ENCODE measurements around the gene FSIP1. TPM values are rescaled to one million over a fixed set of nuclear protein-coding genes. Genes with fewer than 3 reads are reported as not detected.

FSIP1 gene
- total RNA-seq, 2 donors from 2014 or later = 0.58 to 0.60 TPM

DNA sequence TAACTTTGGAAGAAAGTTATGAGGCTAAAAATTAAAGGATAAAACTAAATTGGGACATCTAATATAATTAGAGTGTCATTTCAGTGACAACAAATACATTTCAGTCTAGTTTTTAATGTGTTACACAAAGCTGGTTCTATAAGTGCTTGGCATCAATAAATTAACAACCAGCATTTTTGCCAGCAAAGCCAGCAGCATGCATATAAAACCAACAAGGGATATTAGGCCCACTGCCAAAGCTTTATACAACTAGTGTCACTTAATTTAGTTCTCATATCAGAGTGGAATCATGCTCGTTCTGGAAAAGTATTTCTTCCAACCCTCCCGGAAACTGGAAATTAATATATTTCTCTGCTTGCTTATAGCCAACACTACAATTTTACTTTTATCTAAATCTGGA lies 113.0 kb downstream of the FSIP1 start:
- Mint-ChIP-seq H3K9me3 (no peaks in the 10 kb centered on the region), H3K4me3 (no peak overlapping the region), H3K36me3 (ENCODE audit: insufficient read depth in 2 of 2) (no peaks in the 10 kb centered on the region), H3K27ac (no peak overlapping the region), H3K4me1 (ENCODE audit: low read depth) (no peaks in the 10 kb centered on the region), H3K27me3 (ENCODE audit: low read depth) (no peaks in the 10 kb centered on the region)
- no peak for ATAC-seq (replicated peaks in 1 of 2)
- DNase-seq = no peak

DNA sequence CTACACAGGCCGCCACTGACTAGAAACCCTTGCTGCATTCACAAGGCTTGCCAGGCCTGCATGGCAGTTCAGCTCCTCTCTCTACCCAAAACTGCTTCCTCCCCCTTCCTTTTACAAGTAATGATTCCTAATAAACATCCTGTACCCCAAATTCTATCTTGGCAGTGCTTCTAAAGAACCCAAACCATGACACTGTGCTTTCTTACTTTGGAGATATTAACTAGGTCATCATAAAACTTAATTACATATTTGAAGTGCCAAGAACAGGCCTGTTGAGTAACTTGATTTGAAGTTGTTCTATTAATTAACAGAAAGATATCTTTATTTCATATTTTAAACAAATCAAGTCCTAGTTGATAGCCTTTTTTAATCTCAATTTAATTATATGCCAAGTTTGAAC lies 113.4 kb downstream of the FSIP1 start:
- H3K4me1 Mint-ChIP-seq (ENCODE audit: low read depth) = no peaks in the 10 kb centered on the region
- H3K27me3 Mint-ChIP-seq (ENCODE audit: low read depth) = no peaks in the 10 kb centered on the region
- no peaks in the 10 kb centered on the region for H3K9me3 Mint-ChIP-seq
- no peak overlapping the region for H3K27ac Mint-ChIP-seq
- no peaks in the 10 kb centered on the region for H3K36me3 Mint-ChIP-seq (ENCODE audit: insufficient read depth in 2 of 2)
- no peak for ATAC-seq (replicated peaks in 1 of 2)
- DNase-seq = no peak
- H3K4me3 Mint-ChIP-seq = no peak overlapping the region

- Mint-ChIP-seq H3K4me1 (ENCODE audit: low read depth) (no peaks in the 10 kb centered on the region), H3K27me3 (ENCODE audit: low read depth) (no peaks in the 10 kb centered on the region), H3K36me3 (ENCODE audit: insufficient read depth in 2 of 2) (no peaks in the 10 kb centered on the region), H3K9me3 (no peaks in the 10 kb centered on the region), H3K27ac (no peak overlapping the region), H3K4me3 (no peak overlapping the region)
- ATAC-seq (replicated peaks in 1 of 2) = no peak
- no peak for DNase-seq
Measured at GRCh38 chr15:39668457-39668856, 114.2 kb downstream of the FSIP1 start.

- H3K4me3 Mint-ChIP-seq = no peak overlapping the region
- ATAC-seq (replicated peaks in 1 of 2) (no peak), DNase-seq (no peak)
- H3K36me3 Mint-ChIP-seq (ENCODE audit: insufficient read depth in 2 of 2) = no peaks in the 10 kb centered on the region
- H3K4me1 Mint-ChIP-seq (ENCODE audit: low read depth) = no peaks in the 10 kb centered on the region
- peak overlapping the region; percentile 39 for H3K27ac Mint-ChIP-seq
- no peaks in the 10 kb centered on the region for H3K9me3 Mint-ChIP-seq
- H3K27me3 Mint-ChIP-seq (ENCODE audit: low read depth) = no peaks in the 10 kb centered on the region
Measured at GRCh38 chr15:39667382-39668127, 115.1 kb downstream of the FSIP1 start.

- ATAC-seq (replicated peaks in 1 of 2) (no peak), DNase-seq (no peak)
- no peak overlapping the region for H3K4me3 Mint-ChIP-seq
- H3K9me3 Mint-ChIP-seq = no peaks in the 10 kb centered on the region
- no peaks in the 10 kb centered on the region for H3K27me3 Mint-ChIP-seq (ENCODE audit: low read depth)
- H3K27ac Mint-ChIP-seq = no peak overlapping the region
- no peaks in the 10 kb centered on the region for H3K36me3 Mint-ChIP-seq (ENCODE audit: insufficient read depth in 2 of 2)
- H3K4me1 Mint-ChIP-seq (ENCODE audit: low read depth) = no peaks in the 10 kb centered on the region
Measured at GRCh38 chr15:39666677-39667076, 116.0 kb downstream of the FSIP1 start.

DNA sequence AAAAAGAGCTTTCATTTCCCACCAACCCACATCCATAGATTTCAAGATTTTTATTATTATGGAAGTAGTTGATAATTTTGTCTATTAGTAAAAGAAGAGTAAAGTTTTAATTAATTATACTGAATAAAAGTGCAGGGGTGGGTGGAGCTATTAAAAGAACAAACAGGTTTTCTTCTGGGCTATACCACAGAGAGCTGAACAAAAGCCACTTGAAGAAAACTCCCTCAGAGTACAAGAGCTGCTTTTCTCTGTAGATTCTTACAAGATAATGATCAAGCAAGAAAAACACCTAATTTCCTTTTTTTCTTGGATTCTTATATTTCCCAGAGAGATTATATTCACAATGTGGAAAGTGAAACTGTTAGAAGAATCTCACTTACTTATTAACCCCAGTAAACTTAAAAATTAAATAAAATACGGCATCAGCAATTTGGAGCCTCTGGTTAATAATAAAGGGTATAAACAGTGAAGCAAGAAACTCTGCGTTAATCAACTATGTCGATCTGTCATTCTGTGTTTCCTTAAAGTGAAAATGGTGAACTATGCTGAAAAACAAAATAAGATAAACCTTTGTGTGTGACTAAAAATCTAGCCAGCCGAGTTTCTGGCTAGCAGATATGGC lies 116.9 kb downstream of the FSIP1 start:
- H3K27me3 Mint-ChIP-seq (ENCODE audit: low read depth) = no peaks in the 10 kb centered on the region
- no peaks in the 10 kb centered on the region for H3K4me1 Mint-ChIP-seq (ENCODE audit: low read depth)
- DNase-seq (no peak), ATAC-seq (replicated peaks in 1 of 2) (no peak)
- H3K9me3 Mint-ChIP-seq = no peaks in the 10 kb centered on the region
- H3K4me3 Mint-ChIP-seq = no peak overlapping the region
- H3K36me3 Mint-ChIP-seq (ENCODE audit: insufficient read depth in 2 of 2) = no peaks in the 10 kb centered on the region
- H3K27ac Mint-ChIP-seq = no peak overlapping the region

- Mint-ChIP-seq H3K27ac (no peak overlapping the region), H3K36me3 (ENCODE audit: insufficient read depth in 2 of 2) (no peaks in the 10 kb centered on the region), H3K9me3 (no peaks in the 10 kb centered on the region), H3K4me3 (no peak overlapping the region), H3K4me1 (ENCODE audit: low read depth) (no peaks in the 10 kb centered on the region), H3K27me3 (ENCODE audit: low read depth) (no peaks in the 10 kb centered on the region)
- ATAC-seq (replicated peaks in 1 of 2) (no peak), DNase-seq (no peak)
Measured at GRCh38 chr15:39663704-39664250, 118.9 kb downstream of the FSIP1 start.

- no peak for ATAC-seq (replicated peaks in 1 of 2)
- Mint-ChIP-seq H3K27ac (no peak overlapping the region), H3K9me3 (no peaks in the 10 kb centered on the region), H3K36me3 (ENCODE audit: insufficient read depth in 2 of 2) (no peaks in the 10 kb centered on the region), H3K4me3 (no peak overlapping the region), H3K4me1 (ENCODE audit: low read depth) (no peaks in the 10 kb centered on the region), H3K27me3 (ENCODE audit: low read depth) (no peaks in the 10 kb centered on the region)
- DNase-seq = no peak
Measured at GRCh38 chr15:39661776-39662175, 120.9 kb downstream of the FSIP1 start.

GRCh38 chr15:39658740-39659139 lies 123.9 kb downstream of the FSIP1 start:
- H3K4me3 Mint-ChIP-seq = no peak overlapping the region
- no peaks in the 10 kb centered on the region for H3K4me1 Mint-ChIP-seq (ENCODE audit: low read depth)
- H3K9me3 Mint-ChIP-seq = no peaks in the 10 kb centered on the region
- no peaks in the 10 kb centered on the region for H3K36me3 Mint-ChIP-seq (ENCODE audit: insufficient read depth in 2 of 2)
- no peak for ATAC-seq (replicated peaks in 1 of 2)
- no peak for DNase-seq
- H3K27ac Mint-ChIP-seq = no peak overlapping the region
- H3K27me3 Mint-ChIP-seq (ENCODE audit: low read depth) = no peaks in the 10 kb centered on the region

DNA sequence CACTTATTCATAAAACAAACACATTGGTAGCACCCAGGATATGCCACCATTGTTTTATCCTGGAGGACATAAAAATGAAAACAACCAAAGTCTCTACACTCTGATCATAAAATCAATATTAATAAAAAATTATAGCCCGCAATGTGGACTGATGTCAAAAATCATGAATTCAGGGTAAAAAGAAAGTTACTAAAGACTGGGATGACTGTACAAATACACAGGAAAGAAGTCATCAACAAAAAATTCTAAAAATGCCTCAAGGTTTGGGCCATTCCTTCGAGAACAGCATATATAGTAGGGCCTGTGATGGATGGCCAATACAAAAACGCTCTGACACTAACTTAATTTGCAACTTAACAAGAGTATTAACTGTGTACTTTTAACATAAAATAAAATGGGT lies 125.0 kb downstream of the FSIP1 start:
- Mint-ChIP-seq H3K36me3 (ENCODE audit: insufficient read depth in 2 of 2) (no peaks in the 10 kb centered on the region), H3K4me1 (ENCODE audit: low read depth) (no peaks in the 10 kb centered on the region), H3K27me3 (ENCODE audit: low read depth) (no peaks in the 10 kb centered on the region), H3K27ac (no peak overlapping the region), H3K4me3 (no peak overlapping the region), H3K9me3 (no peaks in the 10 kb centered on the region)
- DNase-seq (no peak), ATAC-seq (replicated peaks in 1 of 2) (no peak)

DNA sequence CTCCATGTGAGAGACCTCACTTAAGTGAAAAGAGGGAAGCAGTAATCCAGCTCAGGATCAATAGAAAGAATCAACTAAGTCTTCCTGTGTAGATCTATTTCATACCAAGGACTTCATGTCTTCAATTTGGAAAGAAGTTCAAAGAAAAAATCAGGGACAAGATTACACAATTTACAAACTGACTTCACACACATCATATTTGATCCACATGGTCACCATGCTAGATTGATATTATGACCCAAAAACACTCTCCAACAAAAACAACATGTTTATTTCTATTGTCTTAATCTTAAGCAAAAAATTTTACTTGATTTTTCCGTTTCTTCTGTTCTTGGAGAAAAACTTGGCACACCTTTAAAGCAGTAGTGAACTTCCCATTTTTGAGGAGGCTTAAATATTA lies 125.5 kb downstream of the FSIP1 start:
- Mint-ChIP-seq H3K4me1 (ENCODE audit: low read depth) (no peaks in the 10 kb centered on the region), H3K27me3 (ENCODE audit: low read depth) (no peaks in the 10 kb centered on the region), H3K4me3 (no peak overlapping the region), H3K36me3 (ENCODE audit: insufficient read depth in 2 of 2) (no peaks in the 10 kb centered on the region), H3K27ac (no peak overlapping the region), H3K9me3 (no peaks in the 10 kb centered on the region)
- DNase-seq (no peak), ATAC-seq (replicated peaks in 1 of 2) (no peak)

GRCh38 chr15:39654304-39654703 lies 128.3 kb downstream of the FSIP1 start:
- Mint-ChIP-seq H3K36me3 (ENCODE audit: insufficient read depth in 2 of 2) (no peaks in the 10 kb centered on the region), H3K4me1 (ENCODE audit: low read depth) (no peaks in the 10 kb centered on the region), H3K27me3 (ENCODE audit: low read depth) (no peaks in the 10 kb centered on the region), H3K27ac (no peak overlapping the region), H3K9me3 (no peaks in the 10 kb centered on the region), H3K4me3 (no peak overlapping the region)
- no peak for DNase-seq
- ATAC-seq (replicated peaks in 1 of 2) = no peak

DNA sequence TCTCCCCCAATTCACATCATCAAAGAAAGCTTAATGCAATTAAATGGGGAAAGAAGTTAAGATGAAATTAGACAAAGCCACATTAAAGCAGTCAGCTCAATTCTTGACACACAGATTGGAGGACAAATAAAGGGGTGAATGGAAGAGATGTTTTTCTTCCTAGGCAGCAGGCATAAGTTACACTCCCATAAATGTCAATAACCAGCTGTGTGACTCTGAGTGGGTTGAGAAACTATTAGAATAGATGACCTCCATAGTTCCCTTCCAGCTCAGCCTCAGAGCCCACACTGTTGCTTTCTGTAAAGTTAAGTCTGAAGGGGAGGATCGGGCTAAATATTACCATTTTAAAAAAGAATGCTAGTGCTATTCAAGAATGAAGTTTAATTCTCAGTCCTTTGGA lies 130.8 kb downstream of the FSIP1 start:
- Mint-ChIP-seq H3K9me3 (no peaks in the 10 kb centered on the region), H3K27me3 (ENCODE audit: low read depth) (no peaks in the 10 kb centered on the region), H3K27ac (peak overlapping the region; percentile 11), H3K4me3 (no peak overlapping the region), H3K4me1 (ENCODE audit: low read depth) (peaks cover 5% of the 10 kb centered on the region), H3K36me3 (ENCODE audit: insufficient read depth in 2 of 2) (no peaks in the 10 kb centered on the region)
- no peak for ATAC-seq (replicated peaks in 1 of 2)
- DNase-seq = no peak

DNA sequence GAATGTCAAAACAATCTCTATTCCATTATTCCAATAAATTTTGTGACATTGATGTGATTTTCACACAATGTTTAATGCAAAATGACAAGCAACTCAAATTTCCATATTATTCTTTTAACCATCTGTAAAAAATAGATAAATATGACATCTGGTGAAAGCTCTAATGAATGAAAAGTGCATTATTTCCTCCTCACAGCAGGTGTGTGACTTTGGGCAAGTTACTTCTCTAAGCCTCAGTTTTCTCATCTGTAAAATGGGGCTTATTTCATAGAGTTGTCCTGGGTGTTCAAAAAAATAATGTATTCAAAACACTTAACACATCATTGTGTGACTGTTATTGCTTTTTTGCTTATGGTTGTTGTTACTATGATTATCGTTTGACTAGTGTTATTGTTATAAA lies 131.3 kb downstream of the FSIP1 start:
- DNase-seq (no peak), ATAC-seq (replicated peaks in 1 of 2) (no peak)
- Mint-ChIP-seq H3K36me3 (ENCODE audit: insufficient read depth in 2 of 2) (no peaks in the 10 kb centered on the region), H3K4me3 (no peak overlapping the region), H3K4me1 (ENCODE audit: low read depth) (peaks cover 5% of the 10 kb centered on the region), H3K27me3 (ENCODE audit: low read depth) (no peaks in the 10 kb centered on the region), H3K9me3 (no peaks in the 10 kb centered on the region), H3K27ac (no peak overlapping the region)

Data from activated T-cell treated with anti-CD3 and anti-CD28 coated beads, Interleukin-2, amount 50 U/mL, for 72 hours (primary cell).